OCI-LY7 (cell line): ENCODE data around the gene LONP1.

Source experiments
- CTCF ChIP-seq: fragments of 200-600 bp; sonication (generic); conservative IDR thresholded peaks from 2 replicates; pipeline ENCODE4 v1.5.1; 2014; ENCODE audit warnings: mild to moderate bottlenecking, antibody characterized with exemption, low read length, moderate library complexity, mixed read lengths
- EZH2phosphoT487 ChIP-seq: fragments of 200-600 bp; sonication (generic); IDR thresholded peaks from 2 replicates; pipeline ENCODE4 v1.6.1; 2018; ENCODE audit warnings: low read depth, borderline replicate concordance, mild to moderate bottlenecking, mixed run types, antibody characterized with exemption, low read length, moderate library complexity, mixed read lengths

GRCh38 chr19:5695649-5696195, 24.2 kb downstream of the LONP1 start:
- TF ChIP-seq CTCF (0 out of 2 replicates have a peak, but pooled peaks have one; percentile 20), EZH2phosphoT487 (no peak)
